Measurements from ENCODE around the gene ZNF503.

GRCh38 chr10:75424571-75424970 is 23.0 kb upstream of the ZNF503 start:
- TF ChIP-seq CTCF (IDR thresholded peaks at IDR 0.05; ENCODE audit: low read depth, low read length) (no peak), MAX (IDR thresholded peaks at IDR 0.05; ENCODE audit: low read depth, low read length) (no peak), POLR2A (IDR thresholded peaks at IDR 0.05; ENCODE audit: extremely low read depth, insufficient read length) (no peak), MYC (IDR thresholded peaks at IDR 0.05; ENCODE audit: low read depth, low read length) (no peak)

All from NB4 (cell line).